Measurements from ENCODE around the gene ETV5. TPM values are rescaled to one million over a fixed set of nuclear protein-coding genes. Genes with fewer than 3 reads are reported as not detected.

ETV5 gene
- total RNA-seq, 1 experiment from 2014 or later, result 92.9 TPM

DNA sequence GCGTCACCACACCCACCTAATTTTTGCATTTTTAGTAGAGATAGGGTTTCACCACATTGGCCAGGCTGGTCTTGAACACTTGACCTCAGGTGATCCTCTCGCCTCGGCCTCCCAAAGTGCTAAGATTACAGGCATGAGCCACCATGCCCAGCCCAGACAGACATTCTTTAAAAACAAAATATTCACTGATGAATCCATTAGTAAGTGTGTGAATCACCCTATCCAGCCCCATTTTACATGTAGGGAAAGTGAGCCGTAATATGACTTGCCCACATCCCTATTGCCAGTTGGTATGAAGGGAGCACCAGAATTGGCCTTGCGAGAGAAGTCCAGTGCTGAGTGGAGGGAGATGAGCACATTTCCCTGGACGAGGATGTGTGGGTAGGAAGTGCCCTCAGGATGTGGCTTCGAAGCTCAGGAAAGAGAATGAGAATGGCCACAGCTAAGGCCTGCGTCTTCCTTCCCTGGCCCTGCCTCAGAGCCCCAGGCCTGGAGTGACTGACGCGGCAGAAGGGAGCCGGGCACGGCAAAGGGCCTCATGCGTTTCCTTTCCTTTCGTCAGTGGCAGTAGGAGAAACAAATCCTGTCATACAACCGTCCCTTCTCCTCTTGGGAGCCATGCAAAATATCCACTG, 28.3 kb upstream of the ETV5 start:
- H3K9me3 ChIP-seq (ENCODE audit: low read depth, low read length, poor library complexity, severe bottlenecking), result no peaks in the 10 kb centered on the region
- intact Hi-C loops (cut with micrococcal nuclease; ENCODE audit: unreplicated experiment), result no loop called here
- no peak overlapping the region for H3K4me3 ChIP-seq (ENCODE audit: low read depth, low read length, poor library complexity, severe bottlenecking)
- no peaks in the 10 kb centered on the region for H3K36me3 ChIP-seq (ENCODE audit: insufficient read depth, low read length, poor library complexity, severe bottlenecking)
- CTCF ChIA-PET, result no interaction called here
- TF ChIP-seq, protein P1, sequence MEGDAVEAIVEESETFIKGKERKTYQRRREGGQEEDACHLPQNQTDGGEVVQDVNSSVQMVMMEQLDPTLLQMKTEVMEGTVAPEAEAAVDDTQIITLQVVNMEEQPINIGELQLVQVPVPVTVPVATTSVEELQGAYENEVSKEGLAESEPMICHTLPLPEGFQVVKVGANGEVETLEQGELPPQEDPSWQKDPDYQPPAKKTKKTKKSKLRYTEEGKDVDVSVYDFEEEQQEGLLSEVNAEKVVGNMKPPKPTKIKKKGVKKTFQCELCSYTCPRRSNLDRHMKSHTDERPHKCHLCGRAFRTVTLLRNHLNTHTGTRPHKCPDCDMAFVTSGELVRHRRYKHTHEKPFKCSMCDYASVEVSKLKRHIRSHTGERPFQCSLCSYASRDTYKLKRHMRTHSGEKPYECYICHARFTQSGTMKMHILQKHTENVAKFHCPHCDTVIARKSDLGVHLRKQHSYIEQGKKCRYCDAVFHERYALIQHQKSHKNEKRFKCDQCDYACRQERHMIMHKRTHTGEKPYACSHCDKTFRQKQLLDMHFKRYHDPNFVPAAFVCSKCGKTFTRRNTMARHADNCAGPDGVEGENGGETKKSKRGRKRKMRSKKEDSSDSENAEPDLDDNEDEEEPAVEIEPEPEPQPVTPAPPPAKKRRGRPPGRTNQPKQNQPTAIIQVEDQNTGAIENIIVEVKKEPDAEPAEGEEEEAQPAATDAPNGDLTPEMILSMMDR (conservative IDR thresholded peaks at IDR 0.05; ENCODE audit: low read depth, low read length), result no peak
- TF ChIP-seq EZH2 (IDR thresholded peaks at IDR 0.05; ENCODE audit: borderline replicate concordance, low read depth, low read length, poor library complexity, severe bottlenecking), result no peak
- H3K4me1 ChIP-seq (ENCODE audit: insufficient read depth, low read length, poor library complexity, severe bottlenecking), result no peaks in the 10 kb centered on the region
- POLR2A ChIA-PET (ENCODE audit: low non-redundant PET), result no interaction called here
- no peaks in the 10 kb centered on the region for H3K27me3 ChIP-seq (replicated peaks; ENCODE audit: insufficient read depth, low read depth, low read length, poor library complexity)
- no peak for DNase-seq (ENCODE audit: low spot score)
- no TSS peak for BruUV-seq (replicated peaks)
- H3K27ac ChIP-seq (ENCODE audit: low read depth, low read length, poor library complexity, severe bottlenecking), result no peak overlapping the region

DNA sequence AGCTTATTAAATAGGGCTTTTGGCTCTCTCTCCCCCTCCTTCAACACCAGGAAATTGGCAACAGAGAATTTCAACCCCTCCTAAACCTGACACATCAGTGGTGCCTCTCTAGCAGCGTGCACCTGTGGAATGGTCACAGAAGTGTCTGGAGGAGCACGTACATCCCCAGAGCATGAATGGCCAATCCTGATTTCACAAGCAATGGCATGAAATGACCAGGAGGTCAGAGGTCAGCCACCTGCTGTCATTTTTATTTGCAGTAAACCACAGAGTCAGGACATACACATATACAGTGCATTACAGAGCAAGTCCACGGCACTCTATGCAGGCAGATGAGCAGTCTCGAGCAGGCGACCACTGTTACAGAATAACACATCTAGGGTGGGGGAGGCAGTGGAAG, 25.1 kb upstream of the ETV5 start:
- ChIA-PET CTCF (no interaction called here), POLR2A (ENCODE audit: low non-redundant PET) (no interaction called here)
- no TSS peak for BruUV-seq (replicated peaks)
- no peaks in the 10 kb centered on the region for H3K27me3 ChIP-seq (replicated peaks; ENCODE audit: insufficient read depth, low read depth, low read length, poor library complexity)
- no peaks in the 10 kb centered on the region for H3K9me3 ChIP-seq (ENCODE audit: low read depth, low read length, poor library complexity, severe bottlenecking)
- TF ChIP-seq, protein P1 (conservative IDR thresholded peaks at IDR 0.05; ENCODE audit: low read depth, low read length), result no peak
- no peak for TF ChIP-seq EZH2 (IDR thresholded peaks at IDR 0.05; ENCODE audit: borderline replicate concordance, low read depth, low read length, poor library complexity, severe bottlenecking)
- H3K27ac ChIP-seq (ENCODE audit: low read depth, low read length, poor library complexity, severe bottlenecking), result no peak overlapping the region
- no peaks in the 10 kb centered on the region for H3K4me1 ChIP-seq (ENCODE audit: insufficient read depth, low read length, poor library complexity, severe bottlenecking)
- H3K4me3 ChIP-seq (ENCODE audit: low read depth, low read length, poor library complexity, severe bottlenecking), result no peak overlapping the region
- intact Hi-C loops (cut with micrococcal nuclease; ENCODE audit: unreplicated experiment), result no loop called here
- no peak for DNase-seq (ENCODE audit: low spot score)
- no peaks in the 10 kb centered on the region for H3K36me3 ChIP-seq (ENCODE audit: insufficient read depth, low read length, poor library complexity, severe bottlenecking)

GRCh38 chr3:186132487-186132886, 23.6 kb upstream of the ETV5 start:
- ChIA-PET CTCF (no interaction called here), POLR2A (ENCODE audit: low non-redundant PET) (interaction anchor here (0.7 kb wide), 1 partner anchor 1294 kb away, joined by 5 read pairs; no protein-coding TSS in a partner anchor)
- DNase-seq (ENCODE audit: low spot score), result no peak
- no peaks in the 10 kb centered on the region for H3K27me3 ChIP-seq (replicated peaks; ENCODE audit: insufficient read depth, low read depth, low read length, poor library complexity)
- BruUV-seq (replicated peaks), result no TSS peak
- H3K36me3 ChIP-seq (ENCODE audit: insufficient read depth, low read length, poor library complexity, severe bottlenecking), result no peaks in the 10 kb centered on the region
- no peak overlapping the region for H3K27ac ChIP-seq (ENCODE audit: low read depth, low read length, poor library complexity, severe bottlenecking)
- intact Hi-C loops (cut with micrococcal nuclease; ENCODE audit: unreplicated experiment), result no loop called here
- no peaks in the 10 kb centered on the region for H3K4me1 ChIP-seq (ENCODE audit: insufficient read depth, low read length, poor library complexity, severe bottlenecking)
- TF ChIP-seq EZH2 (IDR thresholded peaks at IDR 0.05; ENCODE audit: borderline replicate concordance, low read depth, low read length, poor library complexity, severe bottlenecking), result no peak
- TF ChIP-seq, protein P1 (conservative IDR thresholded peaks at IDR 0.05; ENCODE audit: low read depth, low read length), result no peak
- no peaks in the 10 kb centered on the region for H3K9me3 ChIP-seq (ENCODE audit: low read depth, low read length, poor library complexity, severe bottlenecking)
- no peak overlapping the region for H3K4me3 ChIP-seq (ENCODE audit: low read depth, low read length, poor library complexity, severe bottlenecking)

Measured in A673 (cell line).